HepG2 (cell line): ENCODE measurements around the gene NGB.

ENCODE experiments used
- BHLHE40 ChIP-seq: IDR thresholded peaks from 2 replicates; pipeline ENCODE4 v1.6.1; 2011; ENCODE audit warnings: low read length, improper control_type of control experiment
- CBX5 ChIP-seq: sonication (generic); formaldehyde crosslinking; IDR thresholded peaks from 2 replicates; pipeline ENCODE4 v1.4.0; 2020; ENCODE audit warnings: missing genetic modification reagents, borderline replicate concordance
- CREB1 ChIP-seq, 2 experiments: fragments of 450-650 bp in 1 of 2; IDR thresholded peaks; 2 replicates each; pipeline ENCODE4 v1.6.1; 2016 to 2017; ENCODE audit warnings: control low read depth in 1 of 2, mild to moderate bottlenecking in 1 of 2, missing compliant biosample characterization in 1 of 2, missing genetic modification characterization in 1 of 2
- ELF3 ChIP-seq: IDR thresholded peaks from 2 replicates; pipeline ENCODE4 v1.6.1; 2016; ENCODE audit warnings: missing genetic modification reagents, missing compliant biosample characterization
- HMG20A ChIP-seq: IDR thresholded peaks from 2 replicates; pipeline ENCODE4 v1.6.1; 2016; ENCODE audit warnings: borderline replicate concordance
- HNF4G ChIP-seq, 2 experiments: sonication (generic) in 1 of 2; formaldehyde crosslinking in 1 of 2; IDR thresholded peaks; 2 replicates each; pipeline versions ENCODE4 v1.4.0 to v1.6.1; 2011 to 2020; ENCODE audit warnings: borderline replicate concordance in 2 of 2, low read depth in 2 of 2, mild to moderate bottlenecking in 2 of 2, low read length in 1 of 2, missing genetic modification reagents in 1 of 2, moderate library complexity in 1 of 2
- HNRNPH1 ChIP-seq: fragments of 200-400 bp; formaldehyde crosslinking; optimal IDR thresholded peaks from 2 replicates; pipeline ENCODE3; 2017; ENCODE audit warnings: mild to moderate bottlenecking, low read depth, low read length
- KLF9 ChIP-seq: IDR thresholded peaks from 2 replicates; pipeline ENCODE4 v1.6.1; 2016; ENCODE audit warnings: low read depth
- SMC3 ChIP-seq: IDR thresholded peaks from 2 replicates; pipeline ENCODE4 v1.6.1; 2011; ENCODE audit warnings: low read length, improper control_type of control experiment
- ZBTB2 ChIP-seq: sonication (generic); formaldehyde crosslinking; IDR thresholded peaks from 2 replicates; pipeline ENCODE4 v1.8.0; 2022; ENCODE audit warnings: low read depth, missing genetic modification reagents
- ZBTB43 ChIP-seq: sonication (generic); formaldehyde crosslinking; conservative IDR thresholded peaks from 2 replicates; pipeline ENCODE4 v1.4.0; 2020; ENCODE audit warnings: missing genetic modification reagents
- ZNF296 ChIP-seq: sonication (generic); formaldehyde crosslinking; conservative IDR thresholded peaks from 2 replicates; pipeline ENCODE4 v1.5.0; 2020; ENCODE audit warnings: mild to moderate bottlenecking, missing genetic modification reagents
- TF ChIP-seq, protein P1 (sequence below): sonication (generic); formaldehyde crosslinking; IDR thresholded peaks from 2 replicates; pipeline ENCODE4 v1.4.0; 2020; ENCODE audit warnings: missing genetic modification reagents
- TF ChIP-seq, protein P2 (sequence below): sonication (generic); formaldehyde crosslinking; IDR thresholded peaks from 2 replicates; pipeline ENCODE4 v1.4.0; 2020; ENCODE audit warnings: mild to moderate bottlenecking, missing genetic modification reagents, borderline replicate concordance

- no peak for TF ChIP-seq ELF3 (CRISPR knock-in tag)
- TF ChIP-seq HMG20A (CRISPR knock-in tag): no peak
- TF ChIP-seq HNF4G (IDR thresholded peaks at IDR 0.05; ENCODE audit: borderline replicate concordance, low read depth, low read length): no peak
- TF ChIP-seq HNF4G (CRISPR knock-in tag; IDR thresholded peaks at IDR 0.05; ENCODE audit: borderline replicate concordance, low read depth): no peak
- TF ChIP-seq, protein P1, sequence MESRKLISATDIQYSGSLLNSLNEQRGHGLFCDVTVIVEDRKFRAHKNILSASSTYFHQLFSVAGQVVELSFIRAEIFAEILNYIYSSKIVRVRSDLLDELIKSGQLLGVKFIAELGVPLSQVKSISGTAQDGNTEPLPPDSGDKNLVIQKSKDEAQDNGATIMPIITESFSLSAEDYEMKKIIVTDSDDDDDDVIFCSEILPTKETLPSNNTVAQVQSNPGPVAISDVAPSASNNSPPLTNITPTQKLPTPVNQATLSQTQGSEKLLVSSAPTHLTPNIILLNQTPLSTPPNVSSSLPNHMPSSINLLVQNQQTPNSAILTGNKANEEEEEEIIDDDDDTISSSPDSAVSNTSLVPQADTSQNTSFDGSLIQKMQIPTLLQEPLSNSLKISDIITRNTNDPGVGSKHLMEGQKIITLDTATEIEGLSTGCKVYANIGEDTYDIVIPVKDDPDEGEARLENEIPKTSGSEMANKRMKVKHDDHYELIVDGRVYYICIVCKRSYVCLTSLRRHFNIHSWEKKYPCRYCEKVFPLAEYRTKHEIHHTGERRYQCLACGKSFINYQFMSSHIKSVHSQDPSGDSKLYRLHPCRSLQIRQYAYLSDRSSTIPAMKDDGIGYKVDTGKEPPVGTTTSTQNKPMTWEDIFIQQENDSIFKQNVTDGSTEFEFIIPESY (CRISPR knock-in tag): no peak
- TF ChIP-seq BHLHE40: no peak
- no peak for TF ChIP-seq SMC3
- no peak for TF ChIP-seq CBX5 (CRISPR knock-in tag)
- TF ChIP-seq ZNF296 (CRISPR knock-in tag): no peak
- TF ChIP-seq KLF9 (CRISPR knock-in tag): no peak
- TF ChIP-seq HNRNPH1: no peak
- TF ChIP-seq, protein P2, sequence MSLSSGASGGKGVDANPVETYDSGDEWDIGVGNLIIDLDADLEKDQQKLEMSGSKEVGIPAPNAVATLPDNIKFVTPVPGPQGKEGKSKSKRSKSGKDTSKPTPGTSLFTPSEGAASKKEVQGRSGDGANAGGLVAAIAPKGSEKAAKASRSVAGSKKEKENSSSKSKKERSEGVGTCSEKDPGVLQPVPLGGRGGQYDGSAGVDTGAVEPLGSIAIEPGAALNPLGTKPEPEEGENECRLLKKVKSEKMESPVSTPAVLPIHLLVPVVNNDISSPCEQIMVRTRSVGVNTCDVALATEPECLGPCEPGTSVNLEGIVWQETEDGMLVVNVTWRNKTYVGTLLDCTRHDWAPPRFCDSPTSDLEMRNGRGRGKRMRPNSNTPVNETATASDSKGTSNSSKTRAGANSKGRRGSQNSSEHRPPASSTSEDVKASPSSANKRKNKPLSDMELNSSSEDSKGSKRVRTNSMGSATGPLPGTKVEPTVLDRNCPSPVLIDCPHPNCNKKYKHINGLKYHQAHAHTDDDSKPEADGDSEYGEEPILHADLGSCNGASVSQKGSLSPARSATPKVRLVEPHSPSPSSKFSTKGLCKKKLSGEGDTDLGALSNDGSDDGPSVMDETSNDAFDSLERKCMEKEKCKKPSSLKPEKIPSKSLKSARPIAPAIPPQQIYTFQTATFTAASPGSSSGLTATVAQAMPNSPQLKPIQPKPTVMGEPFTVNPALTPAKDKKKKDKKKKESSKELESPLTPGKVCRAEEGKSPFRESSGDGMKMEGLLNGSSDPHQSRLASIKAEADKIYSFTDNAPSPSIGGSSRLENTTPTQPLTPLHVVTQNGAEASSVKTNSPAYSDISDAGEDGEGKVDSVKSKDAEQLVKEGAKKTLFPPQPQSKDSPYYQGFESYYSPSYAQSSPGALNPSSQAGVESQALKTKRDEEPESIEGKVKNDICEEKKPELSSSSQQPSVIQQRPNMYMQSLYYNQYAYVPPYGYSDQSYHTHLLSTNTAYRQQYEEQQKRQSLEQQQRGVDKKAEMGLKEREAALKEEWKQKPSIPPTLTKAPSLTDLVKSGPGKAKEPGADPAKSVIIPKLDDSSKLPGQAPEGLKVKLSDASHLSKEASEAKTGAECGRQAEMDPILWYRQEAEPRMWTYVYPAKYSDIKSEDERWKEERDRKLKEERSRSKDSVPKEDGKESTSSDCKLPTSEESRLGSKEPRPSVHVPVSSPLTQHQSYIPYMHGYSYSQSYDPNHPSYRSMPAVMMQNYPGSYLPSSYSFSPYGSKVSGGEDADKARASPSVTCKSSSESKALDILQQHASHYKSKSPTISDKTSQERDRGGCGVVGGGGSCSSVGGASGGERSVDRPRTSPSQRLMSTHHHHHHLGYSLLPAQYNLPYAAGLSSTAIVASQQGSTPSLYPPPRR (CRISPR knock-in tag): no peak
- no peak for TF ChIP-seq ZBTB43 (CRISPR knock-in tag)
- no peak for TF ChIP-seq ZBTB2 (CRISPR knock-in tag)
- no peak for TF ChIP-seq CREB1 (IDR thresholded peaks at IDR 0.05)
- TF ChIP-seq CREB1 (CRISPR knock-in tag; IDR thresholded peaks at IDR 0.05): no peak
These were observed 469 bp downstream of the NGB start for GRCh38 chr14:77270361-77271112.
